Cerebellar nuclear complex (tissue), 1 donor: ENCODE data around the gene LPP.

Experiments used
- DNase-seq, 2 experiments: peaks; one replicate each; lab custom pipeline; 2025; lab: John Stamatoyannopoulos, UW

Gene LPP

GRCh38 chr3:188832961-188833721 lies 679.2 kb downstream of the LPP start:
- no peak for DNase-seq

GRCh38 chr3:188834349-188834748 lies 680.4 kb downstream of the LPP start:
- no peak for DNase-seq

- DNase-seq, result no peak
These were observed 685.3 kb downstream of the LPP start for GRCh38 chr3:188839187-188839695.

DNA sequence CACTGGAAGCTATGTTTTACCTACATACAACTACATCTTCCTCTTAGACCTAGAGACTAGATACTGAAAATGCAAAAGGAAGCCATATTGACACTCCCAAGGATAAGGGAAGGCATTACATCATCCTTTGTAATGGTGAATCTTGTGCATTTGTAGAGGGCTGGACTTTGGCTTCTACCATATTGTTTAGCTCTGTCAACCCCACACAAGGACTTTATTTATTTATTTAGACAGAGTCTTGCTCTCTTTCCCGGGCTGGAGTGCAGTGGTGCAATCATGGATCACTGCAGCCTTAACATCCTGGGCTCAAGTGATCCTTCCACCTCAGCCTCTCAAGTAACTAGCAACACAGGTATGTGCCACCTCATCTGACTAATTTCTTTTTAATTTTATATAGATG lies 686.3 kb downstream of the LPP start:
- DNase-seq, result no peak

GRCh38 chr3:188841906-188842305 lies 687.9 kb downstream of the LPP start:
- no peak for DNase-seq

DNA sequence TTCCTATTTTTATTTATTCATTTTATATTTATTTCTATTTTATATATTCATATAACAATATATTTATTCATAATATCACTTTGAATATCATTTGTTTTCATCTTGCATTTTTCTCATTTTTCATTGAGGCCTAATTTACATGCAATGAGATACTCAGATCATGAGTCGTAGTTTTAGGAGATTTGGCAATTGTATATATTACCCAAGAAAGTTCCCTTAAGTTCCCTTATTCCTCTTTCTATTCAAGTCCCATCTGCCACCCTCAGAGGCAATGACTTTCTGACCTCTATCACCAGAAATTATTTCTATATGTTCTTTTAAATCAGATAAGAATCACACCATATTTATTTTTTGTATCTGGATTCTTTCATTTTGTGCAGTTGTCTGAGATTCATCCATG lies 688.7 kb downstream of the LPP start:
- no peak for DNase-seq

DNA sequence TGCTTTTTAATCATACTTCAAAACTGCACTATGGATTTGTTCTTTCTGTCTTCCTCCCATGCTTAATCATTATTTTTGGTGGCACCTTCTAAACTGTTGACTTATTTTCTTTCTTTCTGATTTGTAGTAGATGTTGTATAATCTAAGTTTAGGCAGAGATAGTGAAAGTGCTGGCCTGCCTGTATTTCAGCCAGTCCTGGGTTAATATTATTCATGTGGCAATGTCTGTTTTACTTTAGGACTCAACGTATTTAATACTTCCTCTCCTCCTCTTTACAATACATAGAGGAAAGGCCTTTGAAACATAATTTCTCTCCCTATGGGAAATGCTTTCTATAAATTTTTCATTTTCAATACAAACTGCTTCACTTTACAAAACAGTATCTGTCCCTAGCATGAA lies 690.1 kb downstream of the LPP start:
- no peak for DNase-seq

- no peak for DNase-seq
These were observed 691.6 kb downstream of the LPP start for GRCh38 chr3:188845514-188845913.

GRCh38 chr3:188848947-188849346 lies 695.0 kb downstream of the LPP start:
- no peak for DNase-seq

GRCh38 chr3:188853856-188854771 lies 700.2 kb downstream of the LPP start:
- no peak for DNase-seq

- no peak for DNase-seq
These were observed 700.8 kb downstream of the LPP start for GRCh38 chr3:188854772-188855149.

- no peak for DNase-seq
These were observed 701.7 kb downstream of the LPP start for GRCh38 chr3:188855675-188856074.

DNA sequence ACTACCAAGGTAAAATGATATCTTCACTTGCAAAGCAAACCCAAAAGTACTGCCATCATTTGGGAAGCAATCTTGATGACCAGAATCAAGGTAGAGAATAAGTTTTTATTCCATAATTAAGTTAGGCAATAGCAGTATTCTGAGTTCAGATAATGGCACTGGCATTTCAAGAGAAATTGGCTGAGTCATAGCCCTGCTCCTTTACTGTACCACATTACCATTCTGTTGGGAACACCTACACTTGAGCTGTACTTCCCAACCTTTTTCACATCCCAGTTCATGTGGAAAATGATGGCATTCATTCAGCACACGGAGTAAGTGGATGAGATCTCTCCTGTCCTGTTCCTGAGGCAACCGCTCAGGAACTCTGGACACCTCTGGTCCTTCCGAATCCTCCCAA lies 706.2 kb downstream of the LPP start:
- no peak for DNase-seq

DNA sequence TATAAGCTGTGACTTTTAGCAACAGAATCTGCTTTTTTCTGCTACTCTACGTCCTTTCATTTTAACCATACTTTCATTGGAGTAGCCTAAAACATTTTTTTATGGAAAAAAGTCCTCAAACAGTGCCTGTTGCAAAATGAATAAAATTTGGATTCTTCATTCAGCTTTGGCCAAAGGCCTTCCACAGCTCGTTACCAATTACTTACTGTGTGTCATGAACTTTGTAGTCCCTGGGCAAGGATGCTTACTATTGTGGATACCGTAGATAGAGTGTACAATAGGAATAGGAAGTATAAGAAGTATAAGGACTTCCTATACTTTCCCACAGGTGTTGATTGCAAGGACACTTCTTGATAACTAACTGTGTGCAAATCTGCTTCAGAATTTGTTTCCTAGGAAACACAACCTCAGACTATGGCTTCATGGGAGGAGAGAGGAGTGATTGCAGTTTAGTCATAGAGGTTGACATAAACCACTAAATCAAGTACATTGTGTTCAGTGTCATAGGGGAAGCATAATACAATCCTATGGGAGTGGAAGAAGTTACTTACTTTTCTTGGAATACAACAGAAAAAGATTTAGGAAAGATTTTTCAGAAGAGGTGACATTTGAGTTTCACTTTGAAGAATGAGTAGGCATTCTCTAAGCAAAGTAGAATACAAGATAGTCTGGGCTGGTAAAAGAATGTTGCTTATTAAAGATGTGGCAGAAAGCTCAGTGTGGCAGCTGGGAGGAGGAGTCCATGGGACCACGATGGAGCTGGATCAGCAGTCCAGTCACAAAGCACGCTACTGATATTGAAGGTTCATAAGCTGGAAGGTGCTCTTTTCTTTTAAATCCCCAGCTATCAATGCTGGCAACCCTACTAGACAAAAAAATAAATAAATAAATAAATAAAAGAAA lies 708.1 kb downstream of the LPP start:
- no peak for DNase-seq

- no peak for DNase-seq
These were observed 710.0 kb downstream of the LPP start for GRCh38 chr3:188863999-188864406.

DNA sequence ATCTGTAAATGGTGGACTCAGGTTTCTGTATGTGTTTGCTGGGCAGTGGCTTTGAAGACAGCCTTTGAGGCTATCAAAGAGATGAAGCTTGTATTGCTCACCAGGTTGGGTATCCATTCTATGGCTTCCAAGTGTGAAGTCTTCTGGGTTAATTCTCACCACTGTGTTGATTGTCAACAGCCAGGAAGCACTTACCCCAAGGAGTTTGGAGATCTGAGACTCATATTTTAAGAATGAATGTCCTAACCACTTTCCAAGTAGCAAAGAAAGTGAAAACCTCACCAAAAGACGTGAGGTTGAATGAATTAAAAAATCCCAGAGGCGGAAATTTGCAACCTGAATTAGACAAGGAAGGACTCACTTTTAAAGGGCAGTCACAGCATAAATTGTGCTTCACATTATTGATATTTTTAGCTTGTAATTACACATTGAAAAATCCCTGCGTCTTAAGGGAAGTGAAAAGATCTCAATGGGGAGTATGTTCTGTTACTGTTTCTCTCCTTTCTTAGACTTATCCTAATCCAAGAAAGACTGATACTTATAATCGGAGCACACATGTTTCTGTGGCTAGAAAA lies 713.8 kb downstream of the LPP start:
- DNase-seq, result no peak

DNA sequence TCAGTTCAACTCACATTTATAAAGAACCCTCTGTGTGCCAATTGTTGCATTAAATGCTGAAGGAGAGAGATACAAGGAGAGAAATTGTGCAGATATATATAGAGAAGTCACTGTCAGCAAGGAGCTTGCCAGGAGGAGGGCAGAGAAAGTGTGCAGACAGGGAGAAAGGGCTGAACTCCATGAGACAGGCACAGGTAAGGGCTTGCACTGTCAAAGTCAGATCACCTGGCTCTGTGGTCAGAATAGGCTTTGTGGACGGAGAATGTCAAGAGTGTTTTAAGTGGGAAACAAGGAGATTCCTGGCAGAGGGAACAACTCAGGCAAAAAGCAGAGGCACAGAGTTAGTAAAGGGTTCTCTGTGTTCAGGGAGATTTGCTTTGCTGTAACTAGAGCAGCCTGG lies 714.8 kb downstream of the LPP start:
- no peak for DNase-seq

- no peak for DNase-seq
These were observed 715.7 kb downstream of the LPP start for GRCh38 chr3:188869628-188870027.

- no peak for DNase-seq
These were observed 716.5 kb downstream of the LPP start for GRCh38 chr3:188870431-188870830.

DNA sequence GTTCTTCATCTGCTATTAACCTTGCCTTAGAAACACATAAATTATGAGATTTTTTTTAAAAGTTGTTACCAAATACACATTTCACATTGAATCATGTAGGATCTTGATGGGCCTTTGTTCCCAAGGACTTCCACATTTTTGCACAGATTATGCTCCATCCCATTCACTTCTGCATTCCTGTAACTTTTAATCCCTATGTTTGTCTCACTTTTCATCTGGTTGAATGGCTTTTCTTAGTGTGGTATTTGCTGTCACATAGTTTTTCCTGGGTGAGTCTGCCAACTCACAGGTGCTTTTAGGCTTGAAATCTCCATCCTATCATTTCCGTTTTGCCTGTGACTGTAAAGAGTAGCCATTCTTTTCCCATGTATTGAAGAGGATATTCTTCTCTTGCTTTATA lies 720.6 kb downstream of the LPP start:
- no peak for DNase-seq

DNA sequence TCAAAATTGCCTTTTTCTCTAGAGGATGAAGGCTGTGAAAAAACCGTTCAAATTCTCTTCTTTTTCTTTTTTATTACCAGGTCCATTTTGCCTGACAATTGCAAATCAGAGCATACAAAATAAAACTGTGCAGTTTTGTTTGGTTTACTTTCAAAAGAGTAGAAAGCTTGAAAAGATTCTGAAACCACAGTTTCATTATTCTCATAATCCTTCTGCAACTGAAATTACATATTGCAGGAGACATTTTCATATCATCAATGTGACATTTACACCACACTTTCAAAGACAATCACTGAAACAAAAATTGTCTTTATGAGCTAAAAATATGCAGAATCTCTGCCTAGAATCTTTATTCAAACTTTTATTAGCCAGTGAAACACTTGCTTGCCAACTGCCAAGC lies 721.5 kb downstream of the LPP start:
- DNase-seq, result no peak

- no peak for DNase-seq
These were observed 722.4 kb downstream of the LPP start for GRCh38 chr3:188876370-188876769.
